Measurements from ENCODE around the gene STMN1. TPM values are rescaled to one million over a fixed set of nuclear protein-coding genes. Genes with fewer than 3 reads are reported as not detected.

STMN1 gene
- total RNA-seq, 2 experiments from 2014 or later, result 575 to 595 TPM

DNA sequence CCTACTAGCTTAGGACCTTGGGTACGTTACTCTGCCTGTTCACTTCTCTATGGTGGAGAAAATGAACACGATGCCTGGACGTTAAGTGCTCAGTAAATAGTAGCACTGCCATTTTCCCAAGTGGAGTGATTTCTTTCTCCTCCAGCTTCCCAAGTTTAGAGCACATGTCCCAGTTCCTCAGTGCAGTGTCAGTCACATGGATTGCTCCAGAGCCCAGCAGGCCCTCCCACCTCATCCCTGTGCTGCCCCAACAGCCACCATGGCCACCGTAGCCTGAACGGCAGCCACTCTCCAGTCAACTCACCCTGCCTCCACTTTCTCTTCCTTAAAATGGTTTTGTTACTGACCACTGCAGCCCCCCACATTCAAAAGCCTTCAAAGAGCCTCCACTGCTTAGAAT, 8.5 kb downstream of the STMN1 start:
- no peak overlapping the region for H3K27ac Mint-ChIP-seq
- POLR2A ChIA-PET, result interaction anchor here (0.6 to 3.9 kb wide), 3 partner anchors 17 to 100 kb away, joined by 3 to 26 read pairs (median 5); partner anchors contain the start of gene PAFAH2
- no peak for DNase-seq
- H3K4me3 Mint-ChIP-seq, result no peak overlapping the region
- H3K9me3 Mint-ChIP-seq, result no peaks in the 10 kb centered on the region
- H3K27me3 Mint-ChIP-seq, result no peaks in the 10 kb centered on the region
- H3K36me3 Mint-ChIP-seq, result peaks cover 32% of the 10 kb centered on the region
- H3K4me1 Mint-ChIP-seq, result peaks cover 34% of the 10 kb centered on the region
- ATAC-seq (ENCODE audit: low read depth), result no peak

DNA sequence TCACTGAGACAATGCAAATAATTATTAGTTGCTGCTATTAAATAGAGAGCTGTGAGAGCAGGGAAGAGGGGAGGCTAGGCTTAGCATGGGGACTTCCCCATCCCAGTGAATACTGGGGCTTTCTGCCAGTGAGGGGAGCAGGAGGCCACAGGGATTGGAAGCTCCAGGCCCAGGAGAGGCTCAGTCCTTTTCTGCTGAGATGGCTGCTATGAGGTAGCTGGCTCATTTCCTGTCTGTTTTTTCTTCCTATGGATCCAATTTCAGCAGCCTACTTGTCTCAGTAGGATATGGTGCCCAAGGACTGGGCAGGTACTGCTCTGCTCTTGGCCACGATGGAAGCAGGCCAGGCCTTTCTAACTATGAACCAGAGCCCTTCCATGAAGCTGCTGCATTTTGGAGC, 10.0 kb downstream of the STMN1 start:
- POLR2A ChIA-PET, result interaction anchor here (1.1 to 2.3 kb wide), 7 partner anchors 9 to 126 kb away, joined by 3 to 76 read pairs (median 7); partner anchors contain the start of genes PAFAH2 and STMN1
- Mint-ChIP-seq H3K27ac (peak overlapping the region; percentile 25), H3K9me3 (no peaks in the 10 kb centered on the region), H3K36me3 (peaks cover 24% of the 10 kb centered on the region), H3K4me3 (no peak overlapping the region), H3K27me3 (no peaks in the 10 kb centered on the region), H3K4me1 (peaks cover 25% of the 10 kb centered on the region)
- DNase-seq, result no peak
- ATAC-seq (ENCODE audit: low read depth), result no peak

DNA sequence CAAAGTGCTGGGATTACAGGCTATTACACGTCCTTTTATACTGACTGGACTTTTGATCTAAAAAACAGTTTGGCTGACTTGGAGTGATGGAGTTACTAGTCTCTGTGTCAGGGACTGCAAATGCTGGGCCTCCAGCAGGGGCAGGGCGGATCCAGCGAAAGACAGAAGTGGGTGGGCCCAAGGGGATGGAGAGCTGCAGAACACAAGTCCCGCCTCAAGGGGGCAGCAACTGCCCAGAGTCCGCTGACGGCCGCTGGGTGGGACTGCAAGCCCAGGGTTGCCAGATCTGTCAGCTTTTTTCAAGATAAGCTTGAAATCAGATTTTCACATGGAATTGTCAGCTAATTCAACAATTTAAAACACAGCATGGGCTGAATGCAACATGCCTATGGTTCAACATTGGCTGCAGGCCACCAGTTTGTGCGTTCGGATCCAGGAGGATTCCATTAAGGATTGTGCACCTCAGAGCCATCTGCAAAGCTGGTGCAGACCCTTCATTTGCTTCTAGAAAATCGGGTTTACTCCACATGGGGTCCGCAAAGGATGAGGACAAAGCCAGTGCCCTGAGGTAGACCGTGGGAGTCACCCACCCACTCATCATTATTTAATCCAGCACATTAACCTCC, 10.7 kb downstream of the STMN1 start:
- ATAC-seq (ENCODE audit: low read depth), result peak; percentile 93
- peaks cover 17% of the 10 kb centered on the region for H3K36me3 Mint-ChIP-seq
- H3K27me3 Mint-ChIP-seq, result no peaks in the 10 kb centered on the region
- H3K4me1 Mint-ChIP-seq, result peaks cover 19% of the 10 kb centered on the region
- DNase-seq, result peak; percentile 90
- H3K4me3 Mint-ChIP-seq, result no peak overlapping the region
- H3K9me3 Mint-ChIP-seq, result no peaks in the 10 kb centered on the region
- POLR2A ChIA-PET, result interaction anchor here (0.7 to 2.3 kb wide), 9 partner anchors 10 to 127 kb away, joined by 3 to 76 read pairs (median 4); partner anchors contain the start of genes PAFAH2 and STMN1
- peak overlapping the region; percentile 75 for H3K27ac Mint-ChIP-seq

DNA sequence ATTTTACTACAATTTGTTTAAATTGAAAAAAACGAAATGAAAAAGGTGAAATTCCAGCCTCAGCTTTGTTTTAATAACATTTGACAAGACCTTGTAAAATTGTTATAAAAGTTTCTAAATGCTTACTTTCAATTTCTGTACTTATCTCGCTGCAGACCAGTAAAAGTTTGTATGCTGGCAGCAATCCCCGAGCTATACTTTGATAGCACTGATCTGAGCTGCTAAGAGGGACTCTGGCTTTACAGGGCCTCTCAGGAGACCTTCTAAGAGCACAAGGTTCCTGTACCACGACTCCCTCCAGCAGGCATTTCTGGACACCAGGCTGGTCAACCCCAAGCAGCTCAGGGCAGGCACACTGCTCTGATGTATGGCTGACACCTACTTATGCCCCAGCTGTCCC, 13.1 kb downstream of the STMN1 start:
- Mint-ChIP-seq H3K27ac (no peak overlapping the region), H3K4me1 (peaks cover 13% of the 10 kb centered on the region), H3K27me3 (no peaks in the 10 kb centered on the region), H3K9me3 (no peaks in the 10 kb centered on the region), H3K4me3 (no peak overlapping the region), H3K36me3 (peaks cover 19% of the 10 kb centered on the region)
- DNase-seq (no peak), ATAC-seq (ENCODE audit: low read depth) (no peak)
- POLR2A ChIA-PET, result interaction anchor here (1.3 kb wide), 1 partner anchor 104 kb away, joined by 8 read pairs; the partner anchor contains the start of gene PAFAH2

DNA sequence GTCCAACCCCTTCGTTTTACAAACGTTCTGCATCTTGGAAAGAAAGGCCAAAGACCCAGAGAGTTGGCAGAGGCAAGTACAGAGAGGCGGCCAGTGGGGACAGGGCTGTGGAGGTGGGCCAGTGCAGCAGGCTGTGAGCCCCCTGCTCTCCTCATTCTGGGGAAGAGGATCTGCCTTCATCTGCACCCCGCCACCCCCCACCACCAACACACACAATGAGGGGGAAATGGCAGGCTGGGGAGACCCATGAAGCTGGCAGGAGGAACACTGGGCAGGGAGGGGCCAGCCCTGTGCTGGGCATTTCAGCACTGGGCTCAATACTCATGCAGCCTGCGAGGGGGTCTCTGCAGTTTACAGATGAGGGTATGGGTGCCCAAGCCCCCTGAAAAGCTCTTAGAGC, 14.6 kb downstream of the STMN1 start:
- Mint-ChIP-seq H3K4me1 (peaks cover 13% of the 10 kb centered on the region), H3K36me3 (peaks cover 19% of the 10 kb centered on the region), H3K4me3 (no peak overlapping the region), H3K27ac (no peak overlapping the region), H3K9me3 (no peaks in the 10 kb centered on the region), H3K27me3 (no peaks in the 10 kb centered on the region)
- POLR2A ChIA-PET, result interaction anchor here (0.7 to 1.3 kb wide), 2 partner anchors 106 to 300 kb away, joined by 4 to 5 read pairs; partner anchors contain the start of gene PAFAH2
- DNase-seq (no peak), ATAC-seq (ENCODE audit: low read depth) (no peak)

DNA sequence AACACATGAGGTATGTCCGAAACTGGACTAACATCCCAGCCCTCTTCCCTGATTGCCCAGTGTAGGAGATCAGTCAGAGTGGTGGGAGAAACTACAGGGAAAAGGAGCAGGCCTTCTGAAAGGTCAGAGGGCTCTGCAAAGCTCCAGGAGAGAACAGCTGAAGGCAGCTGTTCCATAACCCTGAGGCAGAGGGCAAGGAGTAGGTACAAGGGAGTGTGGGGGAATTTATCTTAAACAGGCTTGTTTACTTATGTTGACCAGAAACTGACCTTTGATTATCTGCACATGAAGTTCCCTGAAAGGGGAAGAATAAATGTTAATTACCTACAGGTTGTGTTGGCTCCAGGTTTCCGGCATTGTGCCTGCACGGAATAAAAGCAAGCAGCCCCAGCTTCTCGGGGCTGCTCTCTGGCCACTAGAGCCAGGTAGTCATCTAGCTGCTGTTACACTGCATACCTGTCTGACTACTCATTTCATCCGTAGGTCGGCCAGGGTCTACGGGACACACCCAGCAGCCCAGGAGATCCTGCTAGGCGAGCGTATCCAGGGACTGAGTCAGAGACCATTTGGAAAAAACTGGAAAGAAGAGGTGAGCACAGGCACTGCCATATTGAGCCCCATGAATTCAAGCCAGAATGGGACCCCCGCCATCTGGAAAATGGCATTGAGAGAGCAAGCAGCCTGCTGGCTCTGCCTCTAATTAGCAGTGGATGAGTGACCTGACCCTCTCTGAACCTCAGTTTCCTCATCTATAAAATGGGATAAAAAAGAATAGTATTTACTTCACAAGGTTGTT, 15.8 kb downstream of the STMN1 start:
- ATAC-seq (ENCODE audit: low read depth) (no peak), DNase-seq (no peak)
- Mint-ChIP-seq H3K4me1 (peaks cover 8% of the 10 kb centered on the region), H3K4me3 (no peak overlapping the region), H3K36me3 (peaks cover 19% of the 10 kb centered on the region), H3K27ac (no peak overlapping the region), H3K27me3 (no peaks in the 10 kb centered on the region), H3K9me3 (no peaks in the 10 kb centered on the region)
- POLR2A ChIA-PET, result no interaction called here

DNA sequence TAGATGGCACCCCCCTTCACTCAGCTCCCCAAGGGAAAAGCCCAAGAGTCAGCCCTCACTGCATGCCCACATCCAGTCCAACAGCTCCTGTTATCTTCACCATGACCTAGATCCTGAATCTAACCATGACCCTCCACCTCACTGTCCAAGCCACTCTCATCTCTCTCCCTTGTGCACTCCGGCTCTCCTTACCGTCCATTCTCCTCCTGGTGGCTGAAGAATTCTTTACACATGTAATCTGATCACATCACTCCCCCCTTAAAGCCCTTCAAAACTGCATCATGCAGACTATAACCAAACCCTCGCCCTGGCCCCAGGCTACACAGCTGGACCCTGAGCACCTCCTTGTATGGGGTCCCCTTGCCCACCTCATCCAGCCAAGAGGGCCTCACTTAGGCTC, 16.7 kb downstream of the STMN1 start:
- DNase-seq (no peak), ATAC-seq (ENCODE audit: low read depth) (no peak)
- Mint-ChIP-seq H3K9me3 (no peaks in the 10 kb centered on the region), H3K4me1 (peaks cover 4% of the 10 kb centered on the region), H3K36me3 (peaks cover 16% of the 10 kb centered on the region), H3K27ac (no peak overlapping the region), H3K4me3 (no peak overlapping the region), H3K27me3 (no peaks in the 10 kb centered on the region)
- POLR2A ChIA-PET, result no interaction called here

DNA sequence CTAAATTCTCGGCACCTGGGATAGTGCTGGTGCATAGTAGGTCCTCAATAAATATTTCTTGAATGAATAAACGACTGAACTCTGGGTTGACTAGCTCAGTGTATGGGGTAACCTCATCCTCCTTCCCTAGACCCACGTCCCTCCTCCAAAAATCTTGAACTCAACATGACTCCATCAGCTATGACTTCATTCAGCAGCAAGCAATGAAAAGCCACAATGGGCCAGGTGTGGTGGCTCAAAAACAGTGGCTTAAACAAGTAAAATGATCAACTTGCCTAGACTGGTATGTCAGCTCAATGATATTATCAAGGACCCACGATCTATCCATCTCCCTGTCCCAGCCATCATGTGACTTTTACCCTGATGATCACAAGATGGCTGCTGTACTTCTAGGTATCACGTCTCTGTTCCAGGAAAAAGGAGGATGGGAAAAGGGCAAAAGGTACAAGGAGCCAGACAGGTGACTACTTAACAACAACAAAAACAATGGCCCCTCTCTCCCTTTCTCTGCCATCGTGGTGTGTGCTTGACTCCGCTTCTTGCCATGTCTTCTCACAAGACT, 17.7 kb downstream of the STMN1 start:
- ATAC-seq (ENCODE audit: low read depth) (no peak), DNase-seq (no peak)
- Mint-ChIP-seq H3K27ac (no peak overlapping the region), H3K36me3 (peaks cover 16% of the 10 kb centered on the region), H3K4me3 (no peak overlapping the region), H3K9me3 (no peaks in the 10 kb centered on the region), H3K27me3 (no peaks in the 10 kb centered on the region), H3K4me1 (peaks cover 4% of the 10 kb centered on the region)
- POLR2A ChIA-PET, result interaction anchor here (0.6 kb wide), 1 partner anchor 144 kb away, joined by 3 read pairs; no protein-coding TSS in a partner anchor

DNA sequence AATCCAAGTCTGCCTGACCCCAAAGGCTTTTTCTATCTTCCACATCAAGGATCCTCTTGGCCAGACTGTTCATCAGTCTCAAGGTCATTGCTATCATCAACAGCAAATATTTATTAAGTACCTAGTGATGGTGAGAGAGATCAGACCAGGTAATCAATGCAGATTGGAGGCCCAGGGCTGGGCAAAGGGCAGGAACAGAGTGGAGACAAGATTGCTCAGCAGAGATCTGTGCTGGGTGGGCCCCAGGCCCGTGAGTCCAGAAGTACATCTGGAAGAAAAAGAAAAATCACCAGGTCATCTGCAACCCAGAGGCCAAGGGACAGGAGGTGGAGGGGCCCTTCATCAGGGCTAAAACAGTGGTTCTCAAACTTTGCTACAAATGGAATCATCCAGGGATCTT, 20.6 kb downstream of the STMN1 start:
- ATAC-seq (ENCODE audit: low read depth) (no peak), DNase-seq (no peak)
- Mint-ChIP-seq H3K4me1 (peaks cover 4% of the 10 kb centered on the region), H3K4me3 (no peak overlapping the region), H3K36me3 (peaks cover 16% of the 10 kb centered on the region), H3K9me3 (no peaks in the 10 kb centered on the region), H3K27ac (no peak overlapping the region), H3K27me3 (no peaks in the 10 kb centered on the region)
- POLR2A ChIA-PET, result interaction anchor here (1.7 kb wide), 1 partner anchor 11 kb away, joined by 5 read pairs; the partner anchor contains the start of gene PAQR7

DNA sequence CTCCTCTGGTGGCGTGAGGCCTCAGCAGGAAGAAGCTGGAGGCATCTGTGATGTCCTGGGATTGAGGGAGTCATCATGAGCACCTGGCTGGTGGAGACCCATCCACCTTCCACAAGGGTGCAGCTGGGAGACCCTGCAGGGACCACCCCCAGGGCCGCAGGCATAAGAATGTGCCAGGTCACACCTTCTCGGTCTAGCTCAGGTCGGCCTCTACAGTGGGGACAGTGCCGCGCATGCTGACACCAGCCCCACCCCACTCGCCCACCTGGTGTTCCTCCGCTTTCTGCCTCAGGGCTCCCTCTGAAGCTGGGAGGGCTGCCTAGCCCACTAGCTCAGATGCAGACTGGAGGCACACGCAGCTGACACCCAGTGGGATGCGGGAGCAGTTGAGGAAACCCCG, 25.0 kb downstream of the STMN1 start:
- peaks cover 16% of the 10 kb centered on the region for H3K27me3 Mint-ChIP-seq
- no peaks in the 10 kb centered on the region for H3K9me3 Mint-ChIP-seq
- POLR2A ChIA-PET, result interaction anchor here (1.2 kb wide), 1 partner anchor 16 kb away, joined by 3 read pairs; no protein-coding TSS in a partner anchor
- no peaks in the 10 kb centered on the region for H3K4me1 Mint-ChIP-seq
- ATAC-seq (ENCODE audit: low read depth) (no peak), DNase-seq (no peak)
- H3K36me3 Mint-ChIP-seq, result no peaks in the 10 kb centered on the region
- H3K4me3 Mint-ChIP-seq, result no peak overlapping the region
- H3K27ac Mint-ChIP-seq, result no peak overlapping the region

DNA sequence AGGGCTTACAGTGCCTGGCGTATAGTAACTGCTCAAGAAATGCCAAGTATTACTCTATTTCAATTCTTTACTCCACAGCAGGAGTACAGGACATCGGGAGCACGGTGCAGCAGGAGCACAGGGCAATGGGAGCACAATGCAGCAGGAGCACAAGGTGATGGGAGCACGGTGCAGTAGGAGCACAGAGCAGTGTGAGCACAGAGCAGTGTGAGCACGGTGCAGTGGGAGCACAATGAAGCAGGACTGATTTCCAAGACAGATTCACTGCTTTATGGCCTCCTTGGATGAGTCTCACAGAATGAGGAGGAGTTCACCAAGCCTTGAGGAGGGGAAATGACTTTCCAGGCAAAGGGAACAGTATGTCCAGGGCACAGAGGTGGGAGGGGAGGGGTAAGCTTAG, 25.7 kb downstream of the STMN1 start:
- Mint-ChIP-seq H3K4me3 (no peak overlapping the region), H3K27ac (no peak overlapping the region), H3K9me3 (no peaks in the 10 kb centered on the region), H3K27me3 (peaks cover 19% of the 10 kb centered on the region), H3K4me1 (peaks cover 3% of the 10 kb centered on the region), H3K36me3 (no peaks in the 10 kb centered on the region)
- no peak for DNase-seq
- POLR2A ChIA-PET, result interaction anchor here (1.2 kb wide), 1 partner anchor 17 kb away, joined by 3 read pairs; no protein-coding TSS in a partner anchor
- no peak for ATAC-seq (ENCODE audit: low read depth)

DNA sequence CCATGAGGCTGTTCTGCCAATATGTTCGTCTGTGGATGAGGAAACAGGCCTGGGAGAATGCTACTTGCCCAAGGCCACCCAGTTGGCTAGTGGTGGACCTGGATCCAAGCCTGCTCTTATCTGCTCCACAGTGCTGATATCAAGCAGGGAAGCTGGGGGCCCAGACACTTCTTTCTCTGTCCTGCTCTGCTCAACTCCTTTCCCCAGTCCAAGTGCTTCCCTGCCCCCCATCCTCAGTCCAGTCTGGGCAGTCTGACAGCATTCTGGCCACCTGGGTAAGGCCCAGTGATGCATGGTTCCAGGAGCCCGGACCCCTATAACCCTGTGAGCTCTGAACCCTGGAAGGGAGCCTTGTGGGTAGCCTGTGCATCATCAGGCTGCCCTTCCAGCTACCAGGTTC, 26.5 kb downstream of the STMN1 start:
- Mint-ChIP-seq H3K4me1 (peaks cover 7% of the 10 kb centered on the region), H3K4me3 (no peak overlapping the region), H3K27me3 (peaks cover 19% of the 10 kb centered on the region), H3K27ac (no peak overlapping the region), H3K36me3 (no peaks in the 10 kb centered on the region), H3K9me3 (no peaks in the 10 kb centered on the region)
- DNase-seq (no peak), ATAC-seq (ENCODE audit: low read depth) (no peak)
- POLR2A ChIA-PET, result no interaction called here

DNA sequence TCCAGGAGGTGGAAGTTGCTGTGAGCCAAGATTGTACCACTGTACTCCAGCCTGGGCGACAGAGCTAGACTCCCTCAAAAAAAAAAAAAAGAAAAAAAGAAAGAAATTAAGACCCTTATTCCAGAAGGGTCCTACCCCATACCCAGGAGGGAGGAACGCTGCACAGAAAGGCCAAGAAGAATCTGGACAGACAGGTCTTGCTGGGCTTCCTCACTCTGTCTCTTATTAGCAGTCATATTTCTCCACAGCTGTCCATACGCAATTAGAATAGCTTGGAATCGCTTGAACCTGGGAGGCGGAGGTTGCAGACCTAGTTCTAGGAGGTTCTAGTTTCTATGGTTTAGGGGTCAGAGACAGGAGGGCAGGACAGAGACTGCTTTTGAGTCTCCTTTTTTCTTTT, 27.5 kb downstream of the STMN1 start:
- no peak overlapping the region for H3K27ac Mint-ChIP-seq
- H3K27me3 Mint-ChIP-seq, result peaks cover 19% of the 10 kb centered on the region
- H3K36me3 Mint-ChIP-seq, result no peaks in the 10 kb centered on the region
- POLR2A ChIA-PET, result no interaction called here
- no peak for DNase-seq
- no peak overlapping the region for H3K4me3 Mint-ChIP-seq
- H3K4me1 Mint-ChIP-seq, result peaks cover 7% of the 10 kb centered on the region
- ATAC-seq (ENCODE audit: low read depth), result no peak
- no peaks in the 10 kb centered on the region for H3K9me3 Mint-ChIP-seq
